ENCODE measurements around the gene P2RX1.
A peak's percentile ranks its signal among the peaks of the same experiment; 100 is the strongest.

P2RX1 gene

DNA sequence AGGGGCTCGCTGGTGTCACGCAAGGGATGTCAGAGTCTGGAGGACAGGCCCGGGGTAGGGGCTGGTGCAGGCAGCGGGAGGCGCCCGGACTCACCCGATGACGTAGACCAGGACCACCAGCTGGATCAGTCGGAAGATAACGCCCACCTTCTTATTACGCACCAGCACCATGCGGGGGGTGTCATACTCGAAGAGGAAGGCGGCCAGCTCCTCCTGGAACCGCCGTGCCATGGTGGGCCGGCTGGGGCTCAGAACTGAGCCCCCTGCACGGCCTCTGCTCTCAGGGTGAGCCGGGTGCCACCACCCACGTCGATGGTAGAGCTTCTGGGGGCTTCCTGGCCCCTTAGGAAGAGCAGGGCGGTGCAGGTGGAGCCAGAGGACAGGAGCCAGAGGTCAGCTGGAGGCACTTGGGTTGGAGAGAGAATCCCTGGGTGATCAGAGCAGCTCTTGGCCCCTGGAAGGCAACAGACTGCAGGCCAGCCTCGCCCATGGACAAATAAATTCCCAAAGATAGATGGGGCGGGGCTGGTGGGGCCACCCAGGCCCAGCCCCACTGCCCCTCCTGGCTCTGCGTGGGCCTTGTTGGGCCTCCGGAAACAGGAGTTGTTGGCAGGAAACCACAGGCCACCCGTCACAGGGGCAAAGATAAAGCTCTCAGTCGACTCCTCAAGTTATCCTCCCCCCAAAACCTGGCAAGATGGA is at the start of gene P2RX1:
TSS of gene P2RX1 (minus strand) at position 471 of the 702 bp plus-strand sequence. CDS start at position 231, 240 bp downstream.
- no peak for DNase-seq

DNA sequence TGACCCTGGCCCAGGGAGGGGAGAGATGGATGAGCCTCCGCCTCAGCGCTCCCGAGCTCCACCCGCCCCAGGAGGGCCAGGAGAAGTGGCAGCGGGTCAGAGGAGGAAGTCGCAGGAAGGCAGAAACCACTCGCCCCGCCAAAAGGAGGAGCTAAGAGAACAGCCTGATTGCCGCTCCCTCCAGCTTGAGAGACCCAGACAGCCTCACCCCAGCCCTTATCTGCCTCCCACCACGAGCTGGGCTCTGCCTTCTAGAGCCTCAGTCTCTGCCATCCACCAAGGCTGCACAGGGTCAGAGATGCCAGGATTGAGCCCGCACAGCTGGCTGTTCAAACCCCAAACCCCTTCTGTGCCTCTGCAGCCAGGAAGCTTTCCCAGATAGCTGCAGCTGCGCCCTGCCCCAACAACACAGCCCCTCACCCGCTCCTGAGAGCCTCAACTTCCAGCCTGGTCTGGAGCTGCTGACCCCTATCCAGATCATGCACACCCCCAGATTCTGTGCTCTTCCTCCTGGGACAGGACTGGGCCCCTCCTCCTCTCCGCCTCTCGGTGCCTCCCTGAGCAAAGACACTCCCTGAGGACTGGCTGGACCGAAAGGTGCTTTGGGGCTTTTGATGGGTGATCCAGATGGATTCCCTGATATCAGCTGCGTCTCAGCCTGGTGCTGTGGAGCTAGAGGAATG is 49.0 kb upstream of the P2RX1 start:
- peak; percentile 59 for DNase-seq

DNA sequence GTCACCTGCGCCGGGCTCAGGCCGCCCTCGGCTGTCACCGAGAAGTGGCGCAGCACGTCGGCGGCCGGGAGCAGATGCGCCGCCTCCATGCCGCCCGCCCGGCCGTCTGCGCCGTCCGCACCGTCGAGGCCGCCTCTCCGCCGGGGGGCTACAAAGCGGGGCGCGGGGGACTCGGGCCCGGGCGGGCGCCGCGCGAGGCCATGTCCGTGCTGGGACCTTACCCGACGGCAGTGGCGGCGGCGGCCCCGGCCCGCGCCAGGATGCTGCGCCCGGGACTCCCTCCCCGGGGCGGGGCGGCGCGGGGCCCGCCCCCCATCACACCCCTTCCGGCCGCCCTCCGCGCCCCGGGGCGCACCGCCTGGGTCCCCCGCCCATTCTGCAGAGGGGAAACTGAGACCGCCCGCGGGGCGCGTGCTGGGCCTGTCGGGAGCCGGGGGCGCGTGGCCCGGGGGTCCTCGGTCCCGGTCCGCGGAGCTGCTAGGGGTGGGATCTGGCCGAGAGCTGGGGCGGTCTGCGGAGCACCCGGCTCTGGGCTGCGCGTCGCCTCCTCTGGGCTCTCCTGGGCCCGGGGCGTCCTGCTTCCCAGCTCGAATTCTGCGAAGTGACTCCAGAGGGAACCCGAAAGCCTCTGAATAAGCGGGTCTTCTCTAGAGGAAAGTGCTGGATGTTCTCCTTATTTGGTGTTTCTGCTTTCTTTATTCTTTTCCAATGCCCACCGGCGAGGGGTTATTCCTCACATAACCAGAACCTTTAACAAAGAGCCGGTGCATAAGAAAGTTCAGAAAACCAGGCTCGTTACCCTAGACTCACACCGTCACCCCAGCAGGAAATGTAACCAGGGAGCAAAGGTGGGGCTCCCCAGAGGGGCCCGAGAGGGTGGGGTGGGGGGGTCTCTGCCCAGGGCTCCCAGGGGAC is 48.2 kb upstream of the P2RX1 start, which contains the start of gene ATP2A3:
TSS of gene ATP2A3 (minus strand) at position 235 of the 915 bp plus-strand sequence. CDS start at position 89, 146 bp downstream.
- DNase-seq = no peak

- no peak for DNase-seq
These were observed 47.3 kb upstream of the P2RX1 start for GRCh38 chr17:3963237-3964201.

- no peak for DNase-seq
These were observed 46.6 kb upstream of the P2RX1 start for GRCh38 chr17:3962965-3963236.

- DNase-seq = no peak
These were observed 46.1 kb upstream of the P2RX1 start for GRCh38 chr17:3962217-3962964.

- peak; percentile 73 for DNase-seq
These were observed 45.3 kb upstream of the P2RX1 start for GRCh38 chr17:3961564-3962047.

- no peak for DNase-seq
These were observed 44.5 kb upstream of the P2RX1 start for GRCh38 chr17:3960764-3961163.

GRCh38 chr17:3959921-3960601 is 43.8 kb upstream of the P2RX1 start:
- DNase-seq = no peak

DNA sequence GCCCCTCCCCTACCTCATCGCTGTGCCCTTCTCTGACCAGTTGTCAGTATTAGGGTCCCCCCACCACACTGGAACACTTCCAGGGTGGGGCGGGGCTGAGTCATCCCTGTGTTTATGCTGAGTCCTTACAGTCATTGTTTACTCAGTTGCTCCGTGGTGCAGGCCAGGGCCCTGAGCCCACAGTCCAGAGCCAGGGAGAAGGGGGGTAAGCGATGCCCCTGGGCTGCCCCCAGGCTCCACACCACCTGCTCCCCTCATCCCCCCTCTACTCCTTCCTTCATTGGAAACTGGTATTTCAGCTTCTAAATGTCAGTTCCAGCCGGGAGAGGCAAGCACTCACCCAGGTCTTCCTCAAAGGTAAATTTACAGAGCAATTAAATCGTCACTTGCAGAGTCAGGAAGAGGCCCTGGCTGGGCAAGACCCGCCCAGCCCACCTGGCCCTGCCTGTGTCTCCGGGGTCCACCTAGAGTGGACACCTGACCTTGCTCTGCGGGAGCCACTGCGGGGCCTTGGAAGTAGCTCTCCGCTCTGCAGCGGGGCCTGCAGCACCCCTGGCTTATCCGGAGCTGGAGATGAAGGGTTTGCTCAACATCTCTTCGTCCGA is 43.1 kb upstream of the P2RX1 start:
- peak; percentile 49 for DNase-seq

GRCh38 chr17:3957735-3958599 is 41.7 kb upstream of the P2RX1 start:
- no peak for DNase-seq

DNA sequence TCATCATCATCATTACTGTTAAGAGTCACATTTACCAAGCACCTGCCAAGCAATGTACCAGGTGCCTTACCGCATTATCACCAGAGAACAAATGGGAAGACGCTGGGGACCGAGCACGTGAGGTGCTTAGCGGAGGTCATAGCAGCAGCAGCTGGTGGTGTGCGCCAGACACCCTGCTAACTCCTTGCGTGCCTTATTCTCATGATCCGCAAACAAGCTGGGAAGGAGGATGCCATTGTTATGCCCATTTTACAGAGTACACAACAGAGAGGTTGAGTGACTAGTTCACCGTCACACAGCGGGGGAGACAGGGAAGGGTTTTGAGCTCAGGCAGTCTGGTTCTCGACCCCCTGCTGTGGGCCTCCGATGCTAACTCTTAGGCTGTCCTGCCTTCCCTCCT is 40.7 kb upstream of the P2RX1 start:
- DNase-seq = no peak

- DNase-seq = no peak
These were observed 40.2 kb upstream of the P2RX1 start for GRCh38 chr17:3956327-3956957.

DNA sequence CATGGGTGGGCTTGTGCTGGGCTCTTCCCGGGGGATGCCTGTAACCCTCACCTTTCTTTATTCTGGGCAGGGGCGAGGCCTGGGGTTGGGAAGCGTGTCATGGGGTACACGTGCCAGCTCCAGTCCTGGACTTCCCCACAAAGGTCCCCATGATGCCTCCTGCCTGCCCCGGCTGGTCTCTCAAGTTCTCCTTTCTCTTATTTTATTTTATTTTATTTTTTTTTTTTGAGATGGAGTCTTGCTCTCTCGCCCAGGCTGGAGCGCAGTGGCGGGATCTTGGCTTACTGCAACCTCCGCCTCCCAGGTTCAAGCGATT is 39.4 kb upstream of the P2RX1 start:
- no peak for DNase-seq

GRCh38 chr17:3954976-3955672 is 38.9 kb upstream of the P2RX1 start:
- DNase-seq = no peak

- DNase-seq = no peak
These were observed 37.8 kb upstream of the P2RX1 start for GRCh38 chr17:3954086-3954485.

- DNase-seq = no peak
These were observed 37.3 kb upstream of the P2RX1 start for GRCh38 chr17:3953542-3953941.

- no peak for DNase-seq
These were observed 35.9 kb upstream of the P2RX1 start for GRCh38 chr17:3952186-3952585.

All from NCI-H526 treated with DMSO at 0.1 percent for 48 hours (cell line).